ENCODE results near the gene WDR88.

The WDR88 gene

GRCh38 chr19:33175886-33176669, 44.2 kb downstream of the WDR88 start:
- Histone ChIP-seq H3K27me3 (ENCODE audit: insufficient read depth, poor library complexity, severe bottlenecking) (no peaks in the 10 kb centered on the region), H3K27ac (replicated peaks) (peak overlapping the region; percentile 92), H3K4me3 (replicated peaks; ENCODE audit: insufficient read depth, low read length) (peak overlapping the region; percentile 61)
- TF ChIP-seq POLR2AphosphoS5 (IDR thresholded peaks at IDR 0.05; ENCODE audit: low read depth) (peak; percentile 36; the same call in 1 of the 2 replicates), CTCF (IDR thresholded peaks at IDR 0.05; ENCODE audit: insufficient read depth, low read length) (no peak)
- peak in 1 of 2 experiments; percentile 36 for DNase-seq (ENCODE audit: low read depth in 1 of 2, low spot score in 1 of 2)

GRCh38 chr19:33176670-33177416, 44.9 kb downstream of the WDR88 start:
- peak; percentile 98 to 99 for DNase-seq (ENCODE audit: low read depth in 1 of 2, low spot score in 1 of 2)
- H3K27me3 ChIP-seq (ENCODE audit: insufficient read depth, poor library complexity, severe bottlenecking), result no peaks in the 10 kb centered on the region
- H3K27ac ChIP-seq (replicated peaks), result peak overlapping the region; percentile 92
- TF ChIP-seq SPI1 (IDR thresholded peaks at IDR 0.05; ENCODE audit: borderline replicate concordance, low read depth) (no peak), POLR2AphosphoS5 (IDR thresholded peaks at IDR 0.05; ENCODE audit: low read depth) (peak; percentile 88), CTCF (IDR thresholded peaks at IDR 0.05; ENCODE audit: insufficient read depth, low read length) (no peak), REST (IDR thresholded peaks at IDR 0.05; ENCODE audit: insufficient replicate concordance, low read depth) (no peak), GABPA (IDR thresholded peaks at IDR 0.05; ENCODE audit: low read depth) (peak; percentile 66)
- H3K4me3 ChIP-seq (replicated peaks; ENCODE audit: insufficient read depth, low read length), result peak overlapping the region; percentile 61

GRCh38 chr19:33177417-33177979, 45.6 kb downstream of the WDR88 start:
- DNase-seq (ENCODE audit: low read depth in 1 of 2, low spot score in 1 of 2), result peak in 1 of 2 experiments; percentile 80
- peak overlapping the region; percentile 54 for H3K4me3 ChIP-seq (replicated peaks; ENCODE audit: insufficient read depth, low read length)
- H3K27ac ChIP-seq (replicated peaks), result peak overlapping the region; percentile 92

More at GRCh38 chr19:33177417-33177979, 45.6 kb downstream of the WDR88 start:
- no peaks in the 10 kb centered on the region for H3K27me3 ChIP-seq (ENCODE audit: insufficient read depth, poor library complexity, severe bottlenecking)
- TF ChIP-seq SPI1 (IDR thresholded peaks at IDR 0.05; ENCODE audit: borderline replicate concordance, low read depth) (no peak), REST (IDR thresholded peaks at IDR 0.05; ENCODE audit: insufficient replicate concordance, low read depth) (no peak), POLR2AphosphoS5 (IDR thresholded peaks at IDR 0.05; ENCODE audit: low read depth) (no peak), GABPA (IDR thresholded peaks at IDR 0.05; ENCODE audit: low read depth) (no peak), CTCF (IDR thresholded peaks at IDR 0.05; ENCODE audit: insufficient read depth, low read length) (no peak)
